Stimulated activated CD4-positive, alpha-beta T cell treated with anti-CD3 and anti-CD28 coated beads, Interleukin-2, amount 100 ng/mL, for 24 hours (primary cell): Measurements from ENCODE around the gene CPA4.

Source experiments
- DNase-seq, 2 donors: peaks; one replicate each; pipeline ENCODE4 v3.0.0-alpha.2; 2020

Gene CPA4

GRCh38 chr7:130346177-130346905 lies 53.4 kb downstream of the CPA4 start:
- no peak for DNase-seq

- DNase-seq, result no peak
Observed at GRCh38 chr7:130346941-130347340, 54.0 kb downstream of the CPA4 start.

GRCh38 chr7:130349911-130350782 lies 57.2 kb downstream of the CPA4 start:
- DNase-seq, result no peak

GRCh38 chr7:130350945-130351790 lies 58.2 kb downstream of the CPA4 start:
- no peak for DNase-seq

GRCh38 chr7:130351791-130352090 lies 58.8 kb downstream of the CPA4 start:
- DNase-seq, result no peak

GRCh38 chr7:130352194-130353074 lies 59.5 kb downstream of the CPA4 start:
- no peak for DNase-seq

GRCh38 chr7:130353196-130353595 lies 60.2 kb downstream of the CPA4 start:
- DNase-seq, result no peak

GRCh38 chr7:130356121-130356875 lies 63.3 kb downstream of the CPA4 start:
- DNase-seq, result no peak

- DNase-seq, result no peak
Observed at GRCh38 chr7:130356876-130357611, 64.1 kb downstream of the CPA4 start.

GRCh38 chr7:130358471-130358870 lies 65.5 kb downstream of the CPA4 start:
- no peak for DNase-seq

- DNase-seq, result no peak
Observed at GRCh38 chr7:130359276-130359857, 66.4 kb downstream of the CPA4 start.

- DNase-seq, result no peak
Observed at GRCh38 chr7:130360518-130360917, 67.6 kb downstream of the CPA4 start.

GRCh38 chr7:130361681-130362080 lies 68.7 kb downstream of the CPA4 start:
- no peak for DNase-seq

GRCh38 chr7:130362251-130362816 lies 69.4 kb downstream of the CPA4 start:
- no peak for DNase-seq

- peak; percentile 39 to 58 for DNase-seq
Observed at GRCh38 chr7:130363026-130363847, 70.3 kb downstream of the CPA4 start.

- no peak for DNase-seq
Observed at GRCh38 chr7:130364451-130364850, 71.5 kb downstream of the CPA4 start.

- DNase-seq, result no peak
Observed at GRCh38 chr7:130365088-130365487, 72.1 kb downstream of the CPA4 start.

- peak in 1 of 2 donors; percentile 22 for DNase-seq
Observed at GRCh38 chr7:130365511-130366441, 72.8 kb downstream of the CPA4 start.
